Activated T-cell treated with anti-CD3 and anti-CD28 coated beads, Interleukin-2, amount 50 U/mL, for 72 hours (primary cell): ENCODE measurements around the gene ZBTB38. TPM values are rescaled to one million over a fixed set of nuclear protein-coding genes. Genes with fewer than 3 reads are reported as not detected.

Experiments
- ATAC-seq, 2 donors: fragments of 150-1000 bp; cut with Tn5 transposase; replicated peaks in 1 of 2; 2 replicates each; pipeline ENCODE4 v1.10.0; 2021; ENCODE audit warnings: moderate library complexity in 2 of 2, mild to moderate bottlenecking in 1 of 2
- DNase-seq, 2 donors: peaks; one replicate each; pipeline ENCODE4 v3.0.0; 2021 to 2022; ENCODE audit warnings: mixed read lengths in 1 of 2
- H3K27ac Mint-ChIP-seq: one replicate; pipeline ENCODE4 v1.8.0; 2022; ENCODE audit warnings: mild to moderate bottlenecking, moderate library complexity, mixed read lengths
- H3K27me3 Mint-ChIP-seq: one replicate; pipeline ENCODE4 v1.8.0; 2022; ENCODE audit warnings: low read depth, mixed read lengths
- H3K36me3 Mint-ChIP-seq, 2 donors: one replicate each; pipeline ENCODE4 v1.8.0; 2022; ENCODE audit warnings: mixed read lengths in 2 of 2, mild to moderate bottlenecking in 1 of 2; ENCODE audit not compliant: insufficient read depth in 2 of 2
- H3K4me1 Mint-ChIP-seq: one replicate; pipeline ENCODE4 v1.8.0; 2022; ENCODE audit warnings: low read depth, mixed read lengths
- H3K4me3 Mint-ChIP-seq, 2 donors: one replicate each; pipeline ENCODE4 v1.8.0; 2022; ENCODE audit warnings: mild to moderate bottlenecking in 2 of 2, mixed read lengths in 2 of 2, moderate library complexity in 2 of 2
- H3K9me3 Mint-ChIP-seq, 2 donors: one replicate each; pipeline ENCODE4 v1.8.0; 2022; ENCODE audit warnings: mixed read lengths in 2 of 2
- total RNA-seq, 2 donors: library from RNA; stranded (reverse); gene quantifications; one replicate each; pipeline ENCODE4 v1.2.3, GENCODE V29; 2022

ZBTB38 gene, protein sequence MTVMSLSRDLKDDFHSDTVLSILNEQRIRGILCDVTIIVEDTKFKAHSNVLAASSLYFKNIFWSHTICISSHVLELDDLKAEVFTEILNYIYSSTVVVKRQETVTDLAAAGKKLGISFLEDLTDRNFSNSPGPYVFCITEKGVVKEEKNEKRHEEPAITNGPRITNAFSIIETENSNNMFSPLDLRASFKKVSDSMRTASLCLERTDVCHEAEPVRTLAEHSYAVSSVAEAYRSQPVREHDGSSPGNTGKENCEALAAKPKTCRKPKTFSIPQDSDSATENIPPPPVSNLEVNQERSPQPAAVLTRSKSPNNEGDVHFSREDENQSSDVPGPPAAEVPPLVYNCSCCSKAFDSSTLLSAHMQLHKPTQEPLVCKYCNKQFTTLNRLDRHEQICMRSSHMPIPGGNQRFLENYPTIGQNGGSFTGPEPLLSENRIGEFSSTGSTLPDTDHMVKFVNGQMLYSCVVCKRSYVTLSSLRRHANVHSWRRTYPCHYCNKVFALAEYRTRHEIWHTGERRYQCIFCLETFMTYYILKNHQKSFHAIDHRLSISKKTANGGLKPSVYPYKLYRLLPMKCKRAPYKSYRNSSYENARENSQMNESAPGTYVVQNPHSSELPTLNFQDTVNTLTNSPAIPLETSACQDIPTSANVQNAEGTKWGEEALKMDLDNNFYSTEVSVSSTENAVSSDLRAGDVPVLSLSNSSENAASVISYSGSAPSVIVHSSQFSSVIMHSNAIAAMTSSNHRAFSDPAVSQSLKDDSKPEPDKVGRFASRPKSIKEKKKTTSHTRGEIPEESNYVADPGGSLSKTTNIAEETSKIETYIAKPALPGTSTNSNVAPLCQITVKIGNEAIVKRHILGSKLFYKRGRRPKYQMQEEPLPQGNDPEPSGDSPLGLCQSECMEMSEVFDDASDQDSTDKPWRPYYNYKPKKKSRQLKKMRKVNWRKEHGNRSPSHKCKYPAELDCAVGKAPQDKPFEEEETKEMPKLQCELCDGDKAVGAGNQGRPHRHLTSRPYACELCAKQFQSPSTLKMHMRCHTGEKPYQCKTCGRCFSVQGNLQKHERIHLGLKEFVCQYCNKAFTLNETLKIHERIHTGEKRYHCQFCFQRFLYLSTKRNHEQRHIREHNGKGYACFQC (N-terminal part only)
- 10 to 100 TPM; 50.7 to 82.9 TPM for total RNA-seq

DNA sequence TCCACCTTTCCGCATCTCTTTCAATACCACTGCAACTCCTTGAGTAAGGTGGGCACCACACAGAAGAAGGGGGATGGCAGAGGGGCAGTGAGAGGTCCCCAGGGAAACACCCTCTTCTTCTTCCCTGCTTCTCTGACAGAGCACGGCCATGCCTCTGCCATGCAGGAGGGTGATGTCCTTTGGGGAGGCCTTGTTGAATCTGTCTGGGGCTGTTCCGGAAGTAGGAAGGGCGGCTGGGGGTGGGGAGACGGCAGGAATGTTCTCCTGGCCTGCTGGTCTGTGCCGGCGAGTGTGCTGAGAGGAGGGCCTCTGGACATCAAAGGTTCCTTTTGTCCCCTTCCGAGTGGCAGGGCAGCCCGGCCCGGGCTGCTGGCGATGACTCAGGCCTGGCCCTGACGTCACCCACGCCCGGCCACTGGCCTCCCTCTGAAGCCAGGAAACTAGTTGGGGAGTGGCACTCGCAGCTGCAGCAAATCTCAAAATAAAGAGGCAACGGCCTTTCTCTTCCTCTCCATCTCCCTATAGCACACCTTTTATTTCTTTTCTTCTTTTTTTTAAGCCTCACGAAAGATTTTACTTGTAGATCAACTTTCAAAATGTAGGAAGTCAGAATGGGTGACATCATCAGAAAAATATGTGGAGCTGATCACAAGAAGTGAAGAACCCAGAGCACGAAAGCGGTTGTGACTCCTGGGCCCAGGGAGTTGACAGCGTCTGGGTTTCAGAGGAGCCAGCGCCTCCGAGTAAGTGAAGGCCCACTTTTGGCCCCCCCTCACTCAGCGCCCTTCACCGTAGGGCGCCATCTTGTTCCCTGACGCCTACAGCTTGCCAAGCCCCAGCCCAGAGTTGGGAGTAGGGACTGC, at the start of gene ZBTB38:
ZBTB38 (plus strand) TSS at position 443 of the 863 bp plus-strand sequence. CDS start 73,885 bp downstream, outside the sequence.
- Mint-ChIP-seq H3K4me1 (peaks cover 48% of the 10 kb centered on the region), H3K27me3 (no peaks in the 10 kb centered on the region), H3K9me3 (no peaks in the 10 kb centered on the region), H3K4me3 (peak within 1 kb of the TSS in 1 of 2 donors; percentile 48), H3K27ac (peak within 1 kb of the TSS; percentile 65), H3K36me3 (peaks cover 0 to 2% of the 10 kb centered on the region in 2 donors)
- DNase-seq (no peak), ATAC-seq (no peak)

DNA sequence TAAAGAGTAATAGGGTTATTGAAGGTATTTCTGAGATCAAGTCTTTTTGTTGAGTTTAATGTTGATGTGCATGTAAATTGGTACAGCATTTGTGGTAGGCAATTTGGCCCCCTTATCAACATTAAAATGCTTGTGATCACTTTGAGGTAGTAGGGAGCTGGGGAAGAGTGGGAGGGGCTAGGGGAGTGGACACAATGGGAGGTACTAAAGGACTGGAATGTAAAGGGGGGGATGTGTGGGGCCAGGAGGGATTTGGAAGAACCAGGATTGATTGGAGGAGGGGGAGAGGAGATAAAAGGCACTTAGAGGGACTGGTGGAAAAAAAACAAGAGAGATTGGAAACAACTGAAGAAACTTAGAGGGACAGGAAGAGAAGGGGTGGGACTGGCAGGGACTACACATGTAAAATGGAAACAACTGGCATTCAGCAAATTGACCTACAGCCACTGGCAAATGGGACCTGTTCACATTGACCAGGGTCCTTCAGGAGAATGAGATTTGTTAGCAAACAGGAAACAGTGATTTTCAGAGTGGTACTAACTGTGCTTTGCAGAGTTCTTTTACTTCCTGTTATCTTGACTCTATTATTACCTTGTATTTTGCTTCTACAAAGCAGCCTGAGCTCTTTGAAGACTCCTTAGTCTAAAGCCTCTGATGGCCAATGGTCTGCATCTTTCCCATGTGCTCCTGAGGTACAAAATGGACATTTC, 47.8 kb upstream of the ZBTB38 start:
- no peak for ATAC-seq
- H3K9me3 Mint-ChIP-seq, result peaks cover 5 to 7% of the 10 kb centered on the region in 2 donors

GRCh38 chr3:141321109-141321497, 47.2 kb upstream of the ZBTB38 start:
- Mint-ChIP-seq H3K27ac (peak overlapping the region; percentile 48), H3K4me3 (no peak overlapping the region), H3K9me3 (peaks cover 5 to 7% of the 10 kb centered on the region in 2 donors), H3K4me1 (peaks cover 16% of the 10 kb centered on the region), H3K36me3 (peaks cover 3 to 12% of the 10 kb centered on the region in 2 donors), H3K27me3 (no peaks in the 10 kb centered on the region)
- DNase-seq (no peak), ATAC-seq (peak in 1 of 2 donors; percentile 19)

More for the DNA sequence above, 47.8 kb upstream of the ZBTB38 start:
- Mint-ChIP-seq H3K4me1 (peaks cover 16% of the 10 kb centered on the region), H3K27me3 (no peaks in the 10 kb centered on the region), H3K36me3 (peaks cover 3 to 12% of the 10 kb centered on the region in 2 donors), H3K27ac (peak overlapping the region; percentile 48), H3K4me3 (no peak overlapping the region)
- no peak for DNase-seq

DNA sequence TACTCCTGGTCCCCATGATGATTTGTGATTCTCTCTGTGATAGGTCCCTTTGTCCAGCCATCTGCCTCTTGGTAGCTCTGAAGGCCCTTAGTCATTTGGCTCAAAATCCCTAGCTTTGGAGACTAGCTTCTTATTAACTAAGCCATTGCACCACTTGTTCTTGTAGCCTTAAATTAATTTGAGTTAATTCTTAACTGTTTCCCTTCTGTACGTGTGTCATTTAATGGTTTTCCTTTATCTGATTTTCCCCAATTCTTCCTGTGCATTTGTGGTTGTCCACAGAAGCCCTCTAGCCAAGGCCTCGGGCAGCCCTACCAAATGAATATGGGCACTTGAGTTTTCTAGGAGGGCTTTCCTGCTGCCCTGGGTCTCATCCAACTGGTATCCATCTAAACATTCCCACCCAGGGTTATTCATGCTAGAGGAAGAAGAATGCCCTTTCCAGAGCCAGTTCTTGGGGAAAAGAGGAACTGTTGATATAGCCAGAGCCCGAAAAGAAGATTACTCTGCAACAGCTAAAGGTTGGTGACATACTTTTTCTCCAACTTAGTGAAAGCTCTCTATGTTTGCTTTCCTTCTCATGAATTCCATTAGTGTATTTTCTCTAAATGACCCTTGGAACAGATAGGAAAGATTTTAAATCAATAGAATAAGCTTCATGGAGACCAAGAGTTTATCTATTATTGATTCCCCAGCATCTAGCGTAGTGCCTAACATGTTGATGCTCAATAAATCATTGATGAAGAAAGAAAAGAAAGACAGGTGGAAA, 44.2 kb upstream of the ZBTB38 start:
- DNase-seq (no peak), ATAC-seq (no peak)
- no peaks in the 10 kb centered on the region for H3K27me3 Mint-ChIP-seq
- H3K4me3 Mint-ChIP-seq, result no peak overlapping the region
- H3K27ac Mint-ChIP-seq, result no peak overlapping the region
- H3K4me1 Mint-ChIP-seq, result peaks cover 29% of the 10 kb centered on the region
- H3K36me3 Mint-ChIP-seq, result peaks cover 5 to 12% of the 10 kb centered on the region in 2 donors
- peaks cover 7% of the 10 kb centered on the region in 2 donors for H3K9me3 Mint-ChIP-seq

- no peaks in the 10 kb centered on the region for H3K27me3 Mint-ChIP-seq
- ATAC-seq (no peak), DNase-seq (no peak)
- H3K27ac Mint-ChIP-seq, result no peak overlapping the region
- peaks cover 2% of the 10 kb centered on the region in 2 donors for H3K36me3 Mint-ChIP-seq
- peaks cover 2% of the 10 kb centered on the region in 2 donors for H3K9me3 Mint-ChIP-seq
- H3K4me3 Mint-ChIP-seq, result no peak overlapping the region
- peaks cover 20% of the 10 kb centered on the region for H3K4me1 Mint-ChIP-seq
These were observed 42.2 kb upstream of the ZBTB38 start for GRCh38 chr3:141326123-141326522.

- no peak overlapping the region for H3K27ac Mint-ChIP-seq
- no peaks in the 10 kb centered on the region for H3K27me3 Mint-ChIP-seq
- H3K4me3 Mint-ChIP-seq, result no peak overlapping the region
- H3K9me3 Mint-ChIP-seq, result peaks cover 2% of the 10 kb centered on the region in 2 donors
- peaks cover 20% of the 10 kb centered on the region for H3K4me1 Mint-ChIP-seq
- ATAC-seq (no peak), DNase-seq (no peak)
- peaks cover 2% of the 10 kb centered on the region in 2 donors for H3K36me3 Mint-ChIP-seq
These were observed 41.7 kb upstream of the ZBTB38 start for GRCh38 chr3:141326626-141327025.

- Mint-ChIP-seq H3K36me3 (peaks cover 0 to 2% of the 10 kb centered on the region in 2 donors), H3K9me3 (peaks cover 0 to 2% of the 10 kb centered on the region in 2 donors), H3K4me3 (peak overlapping the region; percentile 15 to 21), H3K4me1 (peaks cover 21% of the 10 kb centered on the region), H3K27ac (peak overlapping the region; percentile 1), H3K27me3 (no peaks in the 10 kb centered on the region)
- DNase-seq (peak; percentile 31 to 54), ATAC-seq (peak; percentile 86 to 88)
These were observed 39.8 kb upstream of the ZBTB38 start for GRCh38 chr3:141328286-141329166.

GRCh38 chr3:141330235-141330634, 38.1 kb upstream of the ZBTB38 start:
- Mint-ChIP-seq H3K27ac (no peak overlapping the region), H3K4me1 (peaks cover 21% of the 10 kb centered on the region), H3K27me3 (no peaks in the 10 kb centered on the region), H3K9me3 (peaks cover 0 to 2% of the 10 kb centered on the region in 2 donors), H3K36me3 (peaks cover 0 to 2% of the 10 kb centered on the region in 2 donors), H3K4me3 (no peak overlapping the region)
- no peak for ATAC-seq
- DNase-seq, result no peak

- Mint-ChIP-seq H3K4me1 (peaks cover 21% of the 10 kb centered on the region), H3K9me3 (peaks cover 0 to 2% of the 10 kb centered on the region in 2 donors), H3K36me3 (peaks cover 0 to 2% of the 10 kb centered on the region in 2 donors), H3K27me3 (no peaks in the 10 kb centered on the region), H3K4me3 (no peak overlapping the region), H3K27ac (no peak overlapping the region)
- no peak for ATAC-seq
- no peak for DNase-seq
These were observed 37.5 kb upstream of the ZBTB38 start for GRCh38 chr3:141330718-141331376.
